Activated naive CD8-positive, alpha-beta T cell treated with anti-CD3 and anti-CD28 coated beads, Interleukin-2, amount 10 ng/mL, durations not matched to agents 7 days and 5 days (primary cell): ENCODE measurements around the gene SPARCL1. TPM values are rescaled to one million over a fixed set of nuclear protein-coding genes. Genes with fewer than 3 reads are reported as not detected.
"Not testable (repeated sequence)": the region's sequence is repeated elsewhere in the genome, so short reads cannot be mapped to it uniquely, and the experiment has no call there.

ENCODE experiments used
- ATAC-seq: fragments of 150-1000 bp; cut with Tn5 transposase; one replicate; pipeline ENCODE4 v1.10.0; 2021; ENCODE audit warnings: low read depth, moderate library complexity
- POLR2A ChIA-PET: fragments of 350-600 bp; sonication (Branson Sonifier 250); formaldehyde crosslinking; loops from one replicate; lab custom pipeline; 2021; ENCODE audit warnings: antibody characterized with exemption; lab: Charles Lee
- DNase-seq: peaks from one replicate; pipeline ENCODE4 v3.0.0; 2021
- H3K27ac Mint-ChIP-seq: one replicate; pipeline ENCODE4 v1.8.0; 2022; ENCODE audit warnings: mild to moderate bottlenecking, mixed read lengths
- H3K27me3 Mint-ChIP-seq: one replicate; pipeline ENCODE4 v1.8.0; 2022; ENCODE audit warnings: mild to moderate bottlenecking, moderate library complexity, mixed read lengths
- H3K36me3 Mint-ChIP-seq: one replicate; pipeline ENCODE4 v1.8.0; 2021; ENCODE audit warnings: mild to moderate bottlenecking, mixed read lengths
- H3K4me1 Mint-ChIP-seq: one replicate; pipeline ENCODE4 v1.8.0; 2021; ENCODE audit warnings: mixed read lengths
- H3K4me3 Mint-ChIP-seq: one replicate; pipeline ENCODE4 v1.8.0; 2022; ENCODE audit warnings: mild to moderate bottlenecking, moderate library complexity, mixed read lengths
- H3K9me3 Mint-ChIP-seq: one replicate; pipeline ENCODE4 v1.8.0; 2021; ENCODE audit warnings: mixed read lengths
- total RNA-seq, 2 experiments: library from RNA; stranded (reverse); gene quantifications; one replicate each; pipeline ENCODE4 v1.2.3, GENCODE V29; 2021

Gene SPARCL1
- total RNA-seq, 2 experiments from 2014 or later, result not detected

GRCh38 chr4:87506974-87507701 lies 22.0 kb downstream of the SPARCL1 start:
- H3K4me3 Mint-ChIP-seq, result no peak overlapping the region
- H3K27ac Mint-ChIP-seq, result no peak overlapping the region
- POLR2A ChIA-PET, result no interaction called here
- no peaks in the 10 kb centered on the region for H3K36me3 Mint-ChIP-seq
- no peaks in the 10 kb centered on the region for H3K4me1 Mint-ChIP-seq
- H3K9me3 Mint-ChIP-seq, result no peaks in the 10 kb centered on the region
- DNase-seq (no peak), ATAC-seq (no peak)
- peaks cover 3% of the 10 kb centered on the region for H3K27me3 Mint-ChIP-seq

- Mint-ChIP-seq H3K27me3 (peaks cover 5% of the 10 kb centered on the region), H3K4me3 (no peak overlapping the region), H3K27ac (no peak overlapping the region), H3K36me3 (no peaks in the 10 kb centered on the region), H3K9me3 (no peaks in the 10 kb centered on the region), H3K4me1 (no peaks in the 10 kb centered on the region)
- ATAC-seq (no peak), DNase-seq (no peak)
- POLR2A ChIA-PET, result no interaction called here
Observed at GRCh38 chr4:87505862-87506261, 23.3 kb downstream of the SPARCL1 start.

- no peak overlapping the region for H3K27ac Mint-ChIP-seq
- DNase-seq (no peak), ATAC-seq (no peak)
Observed at GRCh38 chr4:87502580-87503238, 26.5 kb downstream of the SPARCL1 start.

GRCh38 chr4:87500092-87500462 lies 29.1 kb downstream of the SPARCL1 start:
- H3K4me1 Mint-ChIP-seq, result peaks cover 4% of the 10 kb centered on the region
- POLR2A ChIA-PET, result no interaction called here
- ATAC-seq (no peak), DNase-seq (no peak)
- peaks cover 7% of the 10 kb centered on the region for H3K27me3 Mint-ChIP-seq
- H3K27ac Mint-ChIP-seq, result no peak overlapping the region
- no peaks in the 10 kb centered on the region for H3K9me3 Mint-ChIP-seq
- H3K36me3 Mint-ChIP-seq, result no peaks in the 10 kb centered on the region
- H3K4me3 Mint-ChIP-seq, result no peak overlapping the region

More at GRCh38 chr4:87502580-87503238, 26.5 kb downstream of the SPARCL1 start:
- Mint-ChIP-seq H3K27me3 (peaks cover 7% of the 10 kb centered on the region), H3K4me1 (peaks cover 4% of the 10 kb centered on the region), H3K4me3 (no peak overlapping the region), H3K9me3 (no peaks in the 10 kb centered on the region), H3K36me3 (no peaks in the 10 kb centered on the region)
- POLR2A ChIA-PET, result no interaction called here

GRCh38 chr4:87499403-87500091 lies 29.6 kb downstream of the SPARCL1 start:
- ATAC-seq (no peak), DNase-seq (no peak)
- no peaks in the 10 kb centered on the region for H3K9me3 Mint-ChIP-seq
- H3K4me3 Mint-ChIP-seq, result no peak overlapping the region
- H3K27me3 Mint-ChIP-seq, result peaks cover 7% of the 10 kb centered on the region
- POLR2A ChIA-PET, result no interaction called here
- H3K27ac Mint-ChIP-seq, result no peak overlapping the region
- peaks cover 4% of the 10 kb centered on the region for H3K4me1 Mint-ChIP-seq
- no peaks in the 10 kb centered on the region for H3K36me3 Mint-ChIP-seq

- Mint-ChIP-seq H3K27ac (no peak overlapping the region), H3K27me3 (peaks cover 4% of the 10 kb centered on the region), H3K36me3 (no peaks in the 10 kb centered on the region), H3K4me3 (peak overlapping the region; percentile 20), H3K4me1 (peaks cover 4% of the 10 kb centered on the region), H3K9me3 (no peaks in the 10 kb centered on the region)
- DNase-seq, result no peak
- ATAC-seq, result no peak
- POLR2A ChIA-PET, result no interaction called here
Observed at GRCh38 chr4:87498446-87498900, 30.7 kb downstream of the SPARCL1 start.

- Mint-ChIP-seq H3K36me3 (no peaks in the 10 kb centered on the region), H3K27me3 (peaks cover 4% of the 10 kb centered on the region), H3K4me3 (no peak overlapping the region), H3K27ac (no peak overlapping the region), H3K4me1 (peaks cover 4% of the 10 kb centered on the region), H3K9me3 (no peaks in the 10 kb centered on the region)
- DNase-seq, result no peak
- no peak for ATAC-seq
- POLR2A ChIA-PET, result no interaction called here
Observed at GRCh38 chr4:87497578-87497977, 31.6 kb downstream of the SPARCL1 start.

GRCh38 chr4:87497159-87497558 lies 32.0 kb downstream of the SPARCL1 start:
- no peak overlapping the region for H3K4me3 Mint-ChIP-seq
- POLR2A ChIA-PET, result no interaction called here

GRCh38 chr4:87493115-87493514 lies 36.1 kb downstream of the SPARCL1 start:
- H3K4me3 Mint-ChIP-seq, result no peak overlapping the region
- H3K4me1 Mint-ChIP-seq, result peaks cover 3% of the 10 kb centered on the region
- no peaks in the 10 kb centered on the region for H3K9me3 Mint-ChIP-seq
- H3K27ac Mint-ChIP-seq, result no peak overlapping the region
- DNase-seq (no peak), ATAC-seq (no peak)
- H3K36me3 Mint-ChIP-seq, result no peaks in the 10 kb centered on the region
- no peaks in the 10 kb centered on the region for H3K27me3 Mint-ChIP-seq
- POLR2A ChIA-PET, result no interaction called here

More at GRCh38 chr4:87497159-87497558, 32.0 kb downstream of the SPARCL1 start:
- H3K4me1 Mint-ChIP-seq, result peaks cover 4% of the 10 kb centered on the region
- no peak overlapping the region for H3K27ac Mint-ChIP-seq
- peaks cover 4% of the 10 kb centered on the region for H3K27me3 Mint-ChIP-seq
- H3K9me3 Mint-ChIP-seq, result no peaks in the 10 kb centered on the region
- ATAC-seq (no peak), DNase-seq (no peak)
- no peaks in the 10 kb centered on the region for H3K36me3 Mint-ChIP-seq

GRCh38 chr4:87491851-87492250 lies 37.3 kb downstream of the SPARCL1 start:
- H3K27ac Mint-ChIP-seq, H3K9me3 Mint-ChIP-seq, H3K27me3 Mint-ChIP-seq, ATAC-seq, H3K4me3 Mint-ChIP-seq, DNase-seq, H3K36me3 Mint-ChIP-seq, H3K4me1 Mint-ChIP-seq, POLR2A ChIA-PET: not testable (repeated sequence)

GRCh38 chr4:87491436-87491835 lies 37.7 kb downstream of the SPARCL1 start:
- ATAC-seq (no peak), DNase-seq (no peak)
- Mint-ChIP-seq H3K9me3 (no peaks in the 10 kb centered on the region), H3K27ac (no peak overlapping the region), H3K4me1 (peaks cover 2% of the 10 kb centered on the region), H3K27me3 (no peaks in the 10 kb centered on the region), H3K4me3 (no peak overlapping the region), H3K36me3 (no peaks in the 10 kb centered on the region)
- POLR2A ChIA-PET, result no interaction called here

GRCh38 chr4:87490664-87491369 lies 38.4 kb downstream of the SPARCL1 start:
- H3K27me3 Mint-ChIP-seq, result no peaks in the 10 kb centered on the region
- peaks cover 2% of the 10 kb centered on the region for H3K4me1 Mint-ChIP-seq
- no peaks in the 10 kb centered on the region for H3K9me3 Mint-ChIP-seq
- H3K4me3 Mint-ChIP-seq, result no peak overlapping the region
- H3K27ac Mint-ChIP-seq, result no peak overlapping the region
- ATAC-seq (no peak), DNase-seq (no peak)
- H3K36me3 Mint-ChIP-seq, result no peaks in the 10 kb centered on the region
- POLR2A ChIA-PET, result no interaction called here

GRCh38 chr4:87489678-87490077 lies 39.5 kb downstream of the SPARCL1 start:
- ATAC-seq, result no peak
- Mint-ChIP-seq H3K36me3 (no peaks in the 10 kb centered on the region), H3K27ac (no peak overlapping the region), H3K4me1 (peaks cover 2% of the 10 kb centered on the region), H3K27me3 (no peaks in the 10 kb centered on the region), H3K4me3 (no peak overlapping the region), H3K9me3 (no peaks in the 10 kb centered on the region)
- DNase-seq, result no peak
- POLR2A ChIA-PET, result no interaction called here
